OCI-LY3 (cell line): ENCODE data around the gene ARHGEF4.

ENCODE experiments used
- H2AFZ ChIP-seq: fragments of 200-600, 300-600 bp; shearing (Covaris generic); 2 replicates; pipeline ENCODE4 v1.6.0; 2014; ENCODE audit warnings: antibody characterized with exemption, low read depth, low read length
- H3K27ac ChIP-seq: fragments of 200-600, 300-600 bp; sonication (generic); 2 replicates; pipeline ENCODE4 v1.5.1; 2014; ENCODE audit warnings: mild to moderate bottlenecking, low read length, moderate library complexity, mixed read lengths
- H3K27me3 ChIP-seq: fragments of 200-600, 300-600 bp; sonication (generic); 2 replicates; pipeline ENCODE4 v1.6.1; 2014; ENCODE audit warnings: low read depth, low read length, mixed read lengths
- H3K36me3 ChIP-seq: fragments of 200-600, 300-600 bp; sonication (generic); replicated peaks from 2 replicates; pipeline ENCODE3; 2014; ENCODE audit warnings: low read depth, low read length, mixed read lengths
- H3K4me1 ChIP-seq: fragments of 300-600, 200-600 bp; sonication (generic); 2 replicates; pipeline ENCODE4 v1.6.1; 2014; ENCODE audit warnings: low read length, mixed read lengths
- H3K4me2 ChIP-seq: fragments of 200-600, 300-600 bp; sonication (generic); 2 replicates; pipeline ENCODE4 v1.6.1; 2014; ENCODE audit warnings: low read length, mixed read lengths
- H3K4me3 ChIP-seq: fragments of 300-600, 200-600 bp; sonication (generic); 2 replicates; pipeline ENCODE4 v1.5.1; 2014; ENCODE audit warnings: antibody characterized with exemption, mild to moderate bottlenecking, low read length, moderate library complexity
- H3K79me2 ChIP-seq: fragments of 300-600, 200-600 bp; shearing (Covaris generic); 2 replicates; pipeline ENCODE4 v1.6.1; 2014; ENCODE audit warnings: mild to moderate bottlenecking, low read length, mixed read lengths
- H3K9ac ChIP-seq: fragments of 300-600, 200-600 bp; shearing (Covaris generic); 2 replicates; pipeline ENCODE4 v1.6.0; 2014; ENCODE audit warnings: mild to moderate bottlenecking, low read length, moderate library complexity
- H3K9me3 ChIP-seq: fragments of 200-600, 300-600 bp; shearing (Covaris generic); 2 replicates; pipeline ENCODE4 v1.6.1; 2014; ENCODE audit warnings: low read length, mixed read lengths; ENCODE audit not compliant: insufficient read depth
- H4K20me1 ChIP-seq: fragments of 200-600, 300-600 bp; sonication (generic); 2 replicates; pipeline ENCODE4 v1.6.1; 2016; ENCODE audit warnings: low read length, mixed read lengths; ENCODE audit not compliant: insufficient read depth
- EZH2phosphoT487 ChIP-seq: fragments of 200-600 bp; shearing (Covaris generic); IDR thresholded peaks from 2 replicates; pipeline ENCODE4 v1.6.1; 2018; ENCODE audit warnings: antibody characterized with exemption, mixed run types, low read depth
- TF ChIP-seq, protein P1 (sequence below): fragments of 200-600, 300-600 bp; sonication (generic); IDR thresholded peaks from 2 replicates; pipeline ENCODE4 v1.5.1; 2014; ENCODE audit warnings: antibody characterized with exemption, low read length, low read depth

The ARHGEF4 gene

DNA sequence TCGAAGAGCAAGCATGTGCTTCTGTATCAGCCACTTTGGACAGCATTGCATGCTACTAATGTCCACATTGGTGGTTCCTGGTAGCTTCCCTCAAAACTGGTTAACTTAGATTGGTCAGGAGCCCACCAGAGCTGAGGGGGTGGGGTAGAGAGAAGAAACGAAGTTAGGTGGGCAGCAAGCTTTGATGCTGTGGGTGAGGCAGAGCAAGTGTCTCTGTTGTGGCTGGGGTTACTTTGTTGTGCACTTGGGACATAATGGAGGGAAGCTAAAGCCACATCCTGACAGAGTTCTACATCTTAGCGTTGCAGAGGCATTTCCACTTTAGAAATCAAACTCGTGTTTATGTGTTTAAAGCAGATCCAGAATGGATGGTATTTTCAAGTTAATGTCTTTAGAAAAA lies 173.9 kb downstream of the ARHGEF4 start:
- H2AFZ ChIP-seq, result no peak overlapping the region
- no peak overlapping the region for H3K4me3 ChIP-seq
- no peaks in the 10 kb centered on the region for H3K4me1 ChIP-seq
- no peak overlapping the region for H3K4me2 ChIP-seq
- no peak overlapping the region for H3K27ac ChIP-seq
- H3K79me2 ChIP-seq, result no peaks in the 10 kb centered on the region
- H3K9me3 ChIP-seq, result no peaks in the 10 kb centered on the region
- no peaks in the 10 kb centered on the region for H4K20me1 ChIP-seq
- H3K36me3 ChIP-seq, result no peaks in the 10 kb centered on the region
- peaks cover 33% of the 10 kb centered on the region for H3K27me3 ChIP-seq
- H3K9ac ChIP-seq, result no peak overlapping the region
- TF ChIP-seq EZH2phosphoT487, result no peak
- TF ChIP-seq, protein P1, sequence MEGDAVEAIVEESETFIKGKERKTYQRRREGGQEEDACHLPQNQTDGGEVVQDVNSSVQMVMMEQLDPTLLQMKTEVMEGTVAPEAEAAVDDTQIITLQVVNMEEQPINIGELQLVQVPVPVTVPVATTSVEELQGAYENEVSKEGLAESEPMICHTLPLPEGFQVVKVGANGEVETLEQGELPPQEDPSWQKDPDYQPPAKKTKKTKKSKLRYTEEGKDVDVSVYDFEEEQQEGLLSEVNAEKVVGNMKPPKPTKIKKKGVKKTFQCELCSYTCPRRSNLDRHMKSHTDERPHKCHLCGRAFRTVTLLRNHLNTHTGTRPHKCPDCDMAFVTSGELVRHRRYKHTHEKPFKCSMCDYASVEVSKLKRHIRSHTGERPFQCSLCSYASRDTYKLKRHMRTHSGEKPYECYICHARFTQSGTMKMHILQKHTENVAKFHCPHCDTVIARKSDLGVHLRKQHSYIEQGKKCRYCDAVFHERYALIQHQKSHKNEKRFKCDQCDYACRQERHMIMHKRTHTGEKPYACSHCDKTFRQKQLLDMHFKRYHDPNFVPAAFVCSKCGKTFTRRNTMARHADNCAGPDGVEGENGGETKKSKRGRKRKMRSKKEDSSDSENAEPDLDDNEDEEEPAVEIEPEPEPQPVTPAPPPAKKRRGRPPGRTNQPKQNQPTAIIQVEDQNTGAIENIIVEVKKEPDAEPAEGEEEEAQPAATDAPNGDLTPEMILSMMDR, result no peak

DNA sequence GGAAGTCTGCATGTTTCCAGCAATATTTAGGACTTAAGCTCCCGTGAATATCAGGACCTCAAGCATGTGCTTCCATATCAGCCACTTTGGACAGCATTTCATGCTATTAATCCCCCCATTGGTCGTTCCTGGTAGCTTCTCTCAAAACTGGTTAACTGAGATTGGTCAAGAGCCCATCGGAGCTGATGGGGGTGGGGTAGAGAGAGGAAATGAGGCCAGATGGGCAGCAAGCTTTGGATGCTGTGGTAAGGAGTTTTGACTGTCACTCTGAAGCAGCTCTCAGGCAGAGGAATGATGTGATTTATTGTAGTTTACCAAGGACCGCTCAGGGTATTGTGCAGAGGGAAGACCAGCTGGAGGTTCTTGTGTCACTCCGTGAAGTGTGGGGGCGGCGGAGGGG lies 174.8 kb downstream of the ARHGEF4 start:
- no peaks in the 10 kb centered on the region for H3K4me1 ChIP-seq
- H4K20me1 ChIP-seq, result no peaks in the 10 kb centered on the region
- no peaks in the 10 kb centered on the region for H3K79me2 ChIP-seq
- TF ChIP-seq, protein P1, result no peak
- no peak for TF ChIP-seq EZH2phosphoT487
- no peak overlapping the region for H2AFZ ChIP-seq
- no peak overlapping the region for H3K4me3 ChIP-seq
- H3K9ac ChIP-seq, result no peak overlapping the region
- H3K27ac ChIP-seq, result no peak overlapping the region
- no peak overlapping the region for H3K4me2 ChIP-seq
- H3K9me3 ChIP-seq, result no peaks in the 10 kb centered on the region
- no peaks in the 10 kb centered on the region for H3K36me3 ChIP-seq
- peaks cover 33% of the 10 kb centered on the region for H3K27me3 ChIP-seq

DNA sequence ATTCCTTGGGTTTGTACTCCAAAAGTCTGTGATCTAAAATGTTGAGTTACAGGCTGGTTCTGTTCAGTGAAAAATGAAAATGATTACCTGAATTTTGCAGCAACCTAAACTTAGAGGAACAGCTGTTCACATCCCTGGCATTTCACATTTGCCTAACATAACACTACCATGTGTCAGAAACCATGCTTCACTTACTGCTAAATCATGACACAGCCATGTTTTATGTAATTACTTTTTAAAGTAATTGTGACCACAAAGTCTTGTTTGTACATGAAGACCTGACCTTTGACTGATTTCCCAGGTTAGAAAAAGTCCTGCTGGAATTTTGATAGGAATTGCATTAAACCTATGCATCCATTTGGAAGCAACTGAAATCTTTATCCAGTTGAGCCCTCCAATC lies 177.4 kb downstream of the ARHGEF4 start:
- no peak for TF ChIP-seq EZH2phosphoT487
- TF ChIP-seq, protein P1, result no peak
- no peaks in the 10 kb centered on the region for H3K9me3 ChIP-seq
- H3K4me1 ChIP-seq, result no peaks in the 10 kb centered on the region
- no peaks in the 10 kb centered on the region for H3K79me2 ChIP-seq
- H3K27ac ChIP-seq, result no peak overlapping the region
- H3K36me3 ChIP-seq, result no peaks in the 10 kb centered on the region
- H3K4me3 ChIP-seq, result no peak overlapping the region
- H4K20me1 ChIP-seq, result no peaks in the 10 kb centered on the region
- H2AFZ ChIP-seq, result no peak overlapping the region
- no peak overlapping the region for H3K9ac ChIP-seq
- no peak overlapping the region for H3K4me2 ChIP-seq
- H3K27me3 ChIP-seq, result peaks cover 36% of the 10 kb centered on the region

DNA sequence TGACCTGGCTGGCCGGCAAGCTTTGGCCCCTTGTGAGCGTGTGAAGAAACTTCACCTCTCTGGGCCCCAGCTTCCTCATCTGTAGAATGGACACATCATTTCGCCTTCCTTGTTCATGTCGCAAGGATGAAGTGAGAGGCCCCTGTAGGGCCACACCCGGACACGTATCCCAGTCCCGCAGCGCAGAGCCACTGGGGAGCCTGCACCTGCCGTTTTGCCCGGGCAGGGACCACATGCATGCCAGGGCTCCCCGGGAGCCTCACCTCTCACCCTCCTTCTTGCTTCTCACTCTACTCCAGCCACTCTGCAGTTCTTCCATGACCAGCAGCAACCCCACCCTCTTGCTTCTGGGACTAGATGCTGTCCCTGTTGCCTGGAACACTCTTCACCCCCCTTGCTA lies 179.1 kb downstream of the ARHGEF4 start:
- TF ChIP-seq, protein P1, result no peak
- no peak for TF ChIP-seq EZH2phosphoT487
- H2AFZ ChIP-seq, result no peak overlapping the region
- no peak overlapping the region for H3K4me2 ChIP-seq
- no peaks in the 10 kb centered on the region for H3K36me3 ChIP-seq
- peaks cover 20% of the 10 kb centered on the region for H3K27me3 ChIP-seq
- no peak overlapping the region for H3K4me3 ChIP-seq
- H3K4me1 ChIP-seq, result no peaks in the 10 kb centered on the region
- H4K20me1 ChIP-seq, result no peaks in the 10 kb centered on the region
- no peak overlapping the region for H3K27ac ChIP-seq
- no peak overlapping the region for H3K9ac ChIP-seq
- no peaks in the 10 kb centered on the region for H3K9me3 ChIP-seq
- no peaks in the 10 kb centered on the region for H3K79me2 ChIP-seq
